Measurements from ENCODE around the gene VSIR. TPM values are rescaled to one million over a fixed set of nuclear protein-coding genes. Genes with fewer than 3 reads are reported as not detected.

Gene VSIR
- total and polyA plus RNA-seq, 9 donors: 19.9 to 94.1 (median 57.2) TPM

GRCh38 chr10:71769279-71769823, 4.0 kb downstream of the VSIR start:
- 22 to 25% (median 22%) methylated on average over 5 of the region's 5 CpGs for WGBS, 3 donors
- no peaks in the 10 kb centered on the region for H3K36me3 ChIP-seq
- H3K4me3 ChIP-seq: no peak overlapping the region
- peaks cover 53% of the 10 kb centered on the region for H3K4me1 ChIP-seq (ENCODE audit: insufficient read depth)
- intact Hi-C loops (cut with DNase I): no loop called here
- TF ChIP-seq POLR2A (IDR thresholded peaks at IDR 0.05) (no peak), CTCF (IDR thresholded peaks at IDR 0.05) (no peak)
- H3K27me3 ChIP-seq: no peaks in the 10 kb centered on the region
- H3K27ac ChIP-seq: peak overlapping the region; percentile 54 to 87
- H3K9me3 ChIP-seq: no peaks in the 10 kb centered on the region
- DNase-seq: peak in 1 of 5 donors; percentile 14

- H3K36me3 ChIP-seq: no peaks in the 10 kb centered on the region
- H3K4me3 ChIP-seq: no peak overlapping the region
- 14 to 19% (median 14%) methylated on average over 10 of the region's 10 CpGs for WGBS, 3 donors
Observed at GRCh38 chr10:71767420-71768035, 5.8 kb downstream of the VSIR start.

GRCh38 chr10:71766717-71767419, 6.5 kb downstream of the VSIR start:
- Histone ChIP-seq H3K27me3 (no peaks in the 10 kb centered on the region), H3K9me3 (no peaks in the 10 kb centered on the region), H3K4me1 (ENCODE audit: insufficient read depth) (peaks cover 55% of the 10 kb centered on the region), H3K4me3 (no peak overlapping the region), H3K36me3 (no peaks in the 10 kb centered on the region), H3K27ac (peak overlapping the region; percentile 60 to 87)
- WGBS, 3 donors: 16 to 22% (median 18%) methylated on average over 10 of the region's 10 CpGs
- peak; percentile 60 to 82 (median 67) for DNase-seq
- intact Hi-C loops (cut with DNase I): no loop called here
- TF ChIP-seq EP300 (IDR thresholded peaks at IDR 0.05): no peak
- TF ChIP-seq CTCF (IDR thresholded peaks at IDR 0.05): no peak
- TF ChIP-seq POLR2A (IDR thresholded peaks at IDR 0.05): no peak

More at GRCh38 chr10:71767420-71768035, 5.8 kb downstream of the VSIR start:
- Histone ChIP-seq H3K9me3 (no peaks in the 10 kb centered on the region), H3K4me1 (ENCODE audit: insufficient read depth) (peaks cover 54% of the 10 kb centered on the region), H3K27me3 (no peaks in the 10 kb centered on the region), H3K27ac (peak overlapping the region; percentile 60 to 87)
- TF ChIP-seq EP300 (IDR thresholded peaks at IDR 0.05) (no peak), POLR2A (IDR thresholded peaks at IDR 0.05) (no peak), CTCF (IDR thresholded peaks at IDR 0.05) (no peak)
- peak; percentile 75 to 88 (median 79) for DNase-seq
- intact Hi-C loops (cut with DNase I): no loop called here

- Histone ChIP-seq H3K27ac (peak overlapping the region in 1 of 2 donors; percentile 87), H3K9me3 (no peaks in the 10 kb centered on the region), H3K36me3 (no peaks in the 10 kb centered on the region), H3K27me3 (no peaks in the 10 kb centered on the region), H3K4me3 (no peak overlapping the region), H3K4me1 (ENCODE audit: insufficient read depth) (peaks cover 52% of the 10 kb centered on the region)
- TF ChIP-seq POLR2A (IDR thresholded peaks at IDR 0.05) (no peak), EP300 (IDR thresholded peaks at IDR 0.05) (no peak), CTCF (IDR thresholded peaks at IDR 0.05) (no peak)
- WGBS, 3 donors: 78 to 82% (median 80%) methylated on average over 22 of the region's 22 CpGs
- intact Hi-C loops (cut with DNase I): no loop called here
- DNase-seq: no peak
Observed at GRCh38 chr10:71765906-71766716, 7.2 kb downstream of the VSIR start.
